ENCODE results near the gene TEX2. TPM values are rescaled to one million over a fixed set of nuclear protein-coding genes. Genes with fewer than 3 reads are reported as not detected.

TEX2 gene
- total and polyA plus RNA-seq, 2 of the 13 experiments (the other 11 are each of a cell fraction or from before 2014, with no cell fraction given) = 21.4 to 37.7 TPM

DNA sequence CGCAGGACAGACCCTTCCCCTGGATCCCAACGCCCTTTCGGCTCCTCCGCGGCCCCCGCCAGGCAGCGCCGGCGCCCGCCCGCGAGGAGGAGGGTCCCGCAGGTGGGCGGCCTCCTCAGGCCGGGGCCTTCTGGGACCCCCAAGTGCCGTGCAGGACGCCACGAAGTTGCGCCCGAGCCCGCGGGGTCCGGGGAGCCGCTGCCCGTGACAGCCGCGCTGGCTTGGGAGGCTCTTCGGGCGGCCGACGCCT, 133.6 kb downstream of the TEX2 start (continued):
- TF ChIP-seq, protein P1, sequence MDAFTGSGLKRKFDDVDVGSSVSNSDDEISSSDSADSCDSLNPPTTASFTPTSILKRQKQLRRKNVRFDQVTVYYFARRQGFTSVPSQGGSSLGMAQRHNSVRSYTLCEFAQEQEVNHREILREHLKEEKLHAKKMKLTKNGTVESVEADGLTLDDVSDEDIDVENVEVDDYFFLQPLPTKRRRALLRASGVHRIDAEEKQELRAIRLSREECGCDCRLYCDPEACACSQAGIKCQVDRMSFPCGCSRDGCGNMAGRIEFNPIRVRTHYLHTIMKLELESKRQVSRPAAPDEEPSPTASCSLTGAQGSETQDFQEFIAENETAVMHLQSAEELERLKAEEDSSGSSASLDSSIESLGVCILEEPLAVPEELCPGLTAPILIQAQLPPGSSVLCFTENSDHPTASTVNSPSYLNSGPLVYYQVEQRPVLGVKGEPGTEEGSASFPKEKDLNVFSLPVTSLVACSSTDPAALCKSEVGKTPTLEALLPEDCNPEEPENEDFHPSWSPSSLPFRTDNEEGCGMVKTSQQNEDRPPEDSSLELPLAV (CRISPR knock-in tag; conservative IDR thresholded peaks at IDR 0.05; ENCODE audit: low read depth) = no peak
- peak; percentile 8 for TF ChIP-seq AGO1 (IDR thresholded peaks at IDR 0.05; ENCODE audit: low read depth, low read length, poor library complexity, severe bottlenecking)
- TF ChIP-seq ZBTB20 (CRISPR knock-in tag; IDR thresholded peaks at IDR 0.05; ENCODE audit: borderline replicate concordance, low read depth) = no peak
- TF ChIP-seq ZNF160 (CRISPR knock-in tag; IDR thresholded peaks at IDR 0.05) = 0 out of 2 replicates have a peak, but pooled peaks have one; percentile 70
- TF ChIP-seq, protein P2, sequence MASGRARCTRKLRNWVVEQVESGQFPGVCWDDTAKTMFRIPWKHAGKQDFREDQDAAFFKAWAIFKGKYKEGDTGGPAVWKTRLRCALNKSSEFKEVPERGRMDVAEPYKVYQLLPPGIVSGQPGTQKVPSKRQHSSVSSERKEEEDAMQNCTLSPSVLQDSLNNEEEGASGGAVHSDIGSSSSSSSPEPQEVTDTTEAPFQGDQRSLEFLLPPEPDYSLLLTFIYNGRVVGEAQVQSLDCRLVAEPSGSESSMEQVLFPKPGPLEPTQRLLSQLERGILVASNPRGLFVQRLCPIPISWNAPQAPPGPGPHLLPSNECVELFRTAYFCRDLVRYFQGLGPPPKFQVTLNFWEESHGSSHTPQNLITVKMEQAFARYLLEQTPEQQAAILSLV (CRISPR knock-in tag; IDR thresholded peaks at IDR 0.05; ENCODE audit: borderline replicate concordance) = 0 out of 2 replicates have a peak, but pooled peaks have one; percentile 7
- TF ChIP-seq ARNTL (CRISPR knock-in tag; IDR thresholded peaks at IDR 0.05) = peak; percentile 37; the same call in 1 of the 2 replicates
- TF ChIP-seq, protein P3, sequence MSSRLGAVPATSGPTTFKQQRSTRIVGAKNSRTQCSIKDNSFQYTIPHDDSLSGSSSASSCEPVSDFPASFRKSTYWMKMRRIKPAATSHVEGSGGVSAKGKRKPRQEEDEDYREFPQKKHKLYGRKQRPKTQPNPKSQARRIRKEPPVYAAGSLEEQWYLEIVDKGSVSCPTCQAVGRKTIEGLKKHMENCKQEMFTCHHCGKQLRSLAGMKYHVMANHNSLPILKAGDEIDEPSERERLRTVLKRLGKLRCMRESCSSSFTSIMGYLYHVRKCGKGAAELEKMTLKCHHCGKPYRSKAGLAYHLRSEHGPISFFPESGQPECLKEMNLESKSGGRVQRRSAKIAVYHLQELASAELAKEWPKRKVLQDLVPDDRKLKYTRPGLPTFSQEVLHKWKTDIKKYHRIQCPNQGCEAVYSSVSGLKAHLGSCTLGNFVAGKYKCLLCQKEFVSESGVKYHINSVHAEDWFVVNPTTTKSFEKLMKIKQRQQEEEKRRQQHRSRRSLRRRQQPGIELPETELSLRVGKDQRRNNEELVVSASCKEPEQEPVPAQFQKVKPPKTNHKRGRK (CRISPR knock-in tag; IDR thresholded peaks at IDR 0.05) = no peak
- no peak for TF ChIP-seq MXD4 (CRISPR knock-in tag; IDR thresholded peaks at IDR 0.05)
- TF ChIP-seq ISX (CRISPR knock-in tag; conservative IDR thresholded peaks at IDR 0.05) = no peak
- TF ChIP-seq, protein P4, sequence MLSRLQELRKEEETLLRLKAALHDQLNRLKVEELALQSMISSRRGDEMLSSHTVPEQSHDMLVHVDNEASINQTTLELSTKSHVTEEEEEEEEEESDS (CRISPR knock-in tag; IDR thresholded peaks at IDR 0.05; ENCODE audit: borderline replicate concordance) = peak; percentile 89; the same call in 1 of the 2 replicates
- TF ChIP-seq, protein P5, sequence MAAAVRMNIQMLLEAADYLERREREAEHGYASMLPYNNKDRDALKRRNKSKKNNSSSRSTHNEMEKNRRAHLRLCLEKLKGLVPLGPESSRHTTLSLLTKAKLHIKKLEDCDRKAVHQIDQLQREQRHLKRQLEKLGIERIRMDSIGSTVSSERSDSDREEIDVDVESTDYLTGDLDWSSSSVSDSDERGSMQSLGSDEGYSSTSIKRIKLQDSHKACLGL (CRISPR knock-in tag; IDR thresholded peaks at IDR 0.05) = peak; percentile 13; the same call in 1 of the 2 replicates
- TF ChIP-seq, protein P6, sequence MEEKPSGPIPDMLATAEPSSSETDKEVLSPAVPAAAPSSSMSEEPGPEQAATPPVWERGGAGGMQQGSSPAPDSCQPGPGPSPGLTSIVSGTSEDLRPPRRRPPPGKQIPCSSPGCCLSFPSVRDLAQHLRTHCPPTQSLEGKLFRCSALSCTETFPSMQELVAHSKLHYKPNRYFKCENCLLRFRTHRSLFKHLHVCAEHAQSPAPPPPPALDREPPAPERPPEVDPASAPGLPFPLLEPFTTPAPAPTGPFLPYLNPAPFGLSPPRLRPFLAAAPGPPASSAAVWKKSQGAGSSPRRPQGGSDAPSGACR (CRISPR knock-in tag; IDR thresholded peaks at IDR 0.05) = peak; percentile 47; the same call in 1 of the 2 replicates
- 0 out of 2 replicates have a peak, but pooled peaks have one; percentile 1 for TF ChIP-seq ZNF501 (CRISPR knock-in tag; IDR thresholded peaks at IDR 0.05)
- TF ChIP-seq RFXAP (CRISPR knock-in tag; IDR thresholded peaks at IDR 0.05; ENCODE audit: borderline replicate concordance) = no peak; the same call in 1 of the 2 replicates
- 0 out of 2 replicates have a peak, but pooled peaks have one; percentile 86 for TF ChIP-seq ZFAT (CRISPR knock-in tag; conservative IDR thresholded peaks at IDR 0.05)
- TF ChIP-seq ZNF317 (CRISPR knock-in tag; IDR thresholded peaks at IDR 0.05) = 0 out of 2 replicates have a peak, but pooled peaks have one; percentile 15
- TF ChIP-seq, protein P7, sequence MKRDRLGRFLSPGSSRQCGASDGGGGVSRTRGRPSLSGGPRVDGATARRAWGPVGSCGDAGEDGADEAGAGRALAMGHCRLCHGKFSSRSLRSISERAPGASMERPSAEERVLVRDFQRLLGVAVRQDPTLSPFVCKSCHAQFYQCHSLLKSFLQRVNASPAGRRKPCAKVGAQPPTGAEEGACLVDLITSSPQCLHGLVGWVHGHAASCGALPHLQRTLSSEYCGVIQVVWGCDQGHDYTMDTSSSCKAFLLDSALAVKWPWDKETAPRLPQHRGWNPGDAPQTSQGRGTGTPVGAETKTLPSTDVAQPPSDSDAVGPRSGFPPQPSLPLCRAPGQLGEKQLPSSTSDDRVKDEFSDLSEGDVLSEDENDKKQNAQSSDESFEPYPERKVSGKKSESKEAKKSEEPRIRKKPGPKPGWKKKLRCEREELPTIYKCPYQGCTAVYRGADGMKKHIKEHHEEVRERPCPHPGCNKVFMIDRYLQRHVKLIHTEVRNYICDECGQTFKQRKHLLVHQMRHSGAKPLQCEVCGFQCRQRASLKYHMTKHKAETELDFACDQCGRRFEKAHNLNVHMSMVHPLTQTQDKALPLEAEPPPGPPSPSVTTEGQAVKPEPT (CRISPR knock-in tag; IDR thresholded peaks at IDR 0.05; ENCODE audit: low read depth) = 0 out of 2 replicates have a peak, but pooled peaks have one; percentile 30
- TF ChIP-seq ZNF841 (CRISPR knock-in tag; IDR thresholded peaks at IDR 0.05; ENCODE audit: borderline replicate concordance) = peak; percentile 44; the same call in 1 of the 2 replicates
- 0 out of 2 replicates have a peak, but pooled peaks have one; percentile 1 for TF ChIP-seq KLF6 (CRISPR knock-in tag; IDR thresholded peaks at IDR 0.05)
- TF ChIP-seq ARID2 (CRISPR knock-in tag; IDR thresholded peaks at IDR 0.05; ENCODE audit: borderline replicate concordance) = 0 out of 2 replicates have a peak, but pooled peaks have one; percentile 80
- TF ChIP-seq ZBTB42 (CRISPR knock-in tag; IDR thresholded peaks at IDR 0.05) = 0 out of 2 replicates have a peak, but pooled peaks have one; percentile 27

Data from HepG2 (cell line).